ENCODE data around the gene TLE5.

Gene TLE5

DNA sequence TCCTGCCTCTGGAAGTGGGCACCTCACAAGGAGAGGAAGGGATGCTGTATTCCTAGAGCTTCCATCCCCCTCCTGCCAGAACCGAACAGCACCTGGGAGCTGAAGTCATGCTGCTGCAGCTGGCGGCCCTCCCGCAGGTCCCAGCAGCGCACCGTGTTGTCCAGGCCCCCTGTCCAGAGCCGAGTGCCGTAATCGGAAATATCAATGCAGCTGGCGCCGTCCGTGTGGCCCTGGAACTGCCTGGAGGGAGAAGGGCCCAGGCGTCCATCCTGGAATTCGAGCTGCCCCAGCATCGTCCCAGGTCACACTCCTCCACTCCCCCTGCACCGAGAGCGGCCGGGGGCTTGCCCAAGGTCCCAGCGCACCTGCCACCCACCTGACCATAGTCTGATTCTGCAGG, 57.0 kb downstream of the TLE5 start:
- TF ChIP-seq, protein P1, sequence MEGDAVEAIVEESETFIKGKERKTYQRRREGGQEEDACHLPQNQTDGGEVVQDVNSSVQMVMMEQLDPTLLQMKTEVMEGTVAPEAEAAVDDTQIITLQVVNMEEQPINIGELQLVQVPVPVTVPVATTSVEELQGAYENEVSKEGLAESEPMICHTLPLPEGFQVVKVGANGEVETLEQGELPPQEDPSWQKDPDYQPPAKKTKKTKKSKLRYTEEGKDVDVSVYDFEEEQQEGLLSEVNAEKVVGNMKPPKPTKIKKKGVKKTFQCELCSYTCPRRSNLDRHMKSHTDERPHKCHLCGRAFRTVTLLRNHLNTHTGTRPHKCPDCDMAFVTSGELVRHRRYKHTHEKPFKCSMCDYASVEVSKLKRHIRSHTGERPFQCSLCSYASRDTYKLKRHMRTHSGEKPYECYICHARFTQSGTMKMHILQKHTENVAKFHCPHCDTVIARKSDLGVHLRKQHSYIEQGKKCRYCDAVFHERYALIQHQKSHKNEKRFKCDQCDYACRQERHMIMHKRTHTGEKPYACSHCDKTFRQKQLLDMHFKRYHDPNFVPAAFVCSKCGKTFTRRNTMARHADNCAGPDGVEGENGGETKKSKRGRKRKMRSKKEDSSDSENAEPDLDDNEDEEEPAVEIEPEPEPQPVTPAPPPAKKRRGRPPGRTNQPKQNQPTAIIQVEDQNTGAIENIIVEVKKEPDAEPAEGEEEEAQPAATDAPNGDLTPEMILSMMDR (IDR thresholded peaks at IDR 0.05; ENCODE audit: low read length, missing control alignments), result no peak
- DNase-seq (ENCODE audit: low read depth), result no peak
- no peak overlapping the region for H3K4me3 ChIP-seq (replicated peaks; ENCODE audit: low read depth, low read length)

DNA sequence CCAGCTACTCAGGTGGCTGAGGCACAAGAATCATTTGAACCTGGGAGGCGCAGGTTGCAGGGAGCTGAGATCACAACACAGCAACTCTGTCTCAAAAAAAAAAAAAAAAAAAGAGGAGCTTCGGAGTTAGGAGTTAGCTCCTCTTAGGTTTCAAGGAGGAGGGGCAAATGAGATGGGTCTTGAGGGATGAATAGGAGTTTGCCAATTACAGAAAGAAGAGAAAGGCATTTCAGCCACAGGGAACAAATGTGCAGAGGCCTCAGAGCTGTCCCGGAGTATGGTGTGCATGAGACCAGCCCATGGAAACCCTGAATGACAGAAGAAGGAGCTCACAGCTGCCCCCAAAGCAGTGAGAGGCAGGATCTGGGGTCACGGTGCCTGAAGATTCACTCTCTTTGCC, 57.8 kb downstream of the TLE5 start:
- no peak for DNase-seq (ENCODE audit: low read depth)
- TF ChIP-seq, protein P1 (IDR thresholded peaks at IDR 0.05; ENCODE audit: low read length, missing control alignments), result no peak
- no peak overlapping the region for H3K4me3 ChIP-seq (replicated peaks; ENCODE audit: low read depth, low read length)

DNA sequence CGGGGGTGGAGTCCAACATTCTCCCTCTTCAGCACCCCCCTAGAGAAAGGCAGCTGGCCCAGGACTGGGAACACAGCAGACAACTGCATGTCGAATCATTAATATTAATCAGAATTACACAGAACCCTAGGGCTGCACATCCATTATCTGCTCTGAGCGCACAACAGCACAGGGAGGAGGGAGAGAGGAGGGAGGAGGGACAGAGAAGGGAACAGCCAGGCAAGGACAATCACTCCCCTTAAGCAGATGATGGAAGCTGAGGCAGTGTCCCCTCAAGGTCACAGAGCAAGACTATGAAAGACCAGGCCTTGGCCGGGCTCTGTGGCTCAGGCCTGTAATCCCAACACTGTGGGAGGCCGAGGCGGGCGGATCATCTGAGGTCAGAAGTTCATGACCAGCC, 59.2 kb downstream of the TLE5 start:
- TF ChIP-seq, protein P1 (IDR thresholded peaks at IDR 0.05; ENCODE audit: low read length, missing control alignments), result no peak
- no peak overlapping the region for H3K4me3 ChIP-seq (replicated peaks; ENCODE audit: low read depth, low read length)
- no peak for DNase-seq (ENCODE audit: low read depth)
